ENCODE data around the gene RAVER2.
"Not testable (repeated sequence)": the region's sequence is repeated elsewhere in the genome, so short reads cannot be mapped to it uniquely, and the experiment has no call there.

RAVER2 gene

DNA sequence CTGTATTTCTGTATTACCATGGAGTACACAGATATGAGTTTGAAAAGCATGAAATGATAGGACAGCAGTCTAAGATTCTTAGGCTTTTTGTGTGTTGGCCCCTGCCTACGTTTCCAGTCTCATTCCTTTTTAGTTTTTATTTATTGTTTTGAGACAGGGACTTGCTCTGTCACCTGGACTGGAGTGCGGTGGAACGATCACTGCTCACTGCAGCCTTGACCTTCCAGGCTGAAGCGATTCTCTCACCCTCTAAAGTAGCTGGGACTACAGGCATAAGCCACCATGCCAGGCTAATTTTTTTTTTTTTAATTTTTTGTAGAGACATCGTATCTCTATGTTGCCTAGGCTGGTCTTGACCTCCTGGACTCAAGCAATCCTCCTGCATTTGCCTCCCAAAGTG is 3.8 kb downstream of the RAVER2 start:
- no peak for DNase-seq (ENCODE audit: low spot score)

DNA sequence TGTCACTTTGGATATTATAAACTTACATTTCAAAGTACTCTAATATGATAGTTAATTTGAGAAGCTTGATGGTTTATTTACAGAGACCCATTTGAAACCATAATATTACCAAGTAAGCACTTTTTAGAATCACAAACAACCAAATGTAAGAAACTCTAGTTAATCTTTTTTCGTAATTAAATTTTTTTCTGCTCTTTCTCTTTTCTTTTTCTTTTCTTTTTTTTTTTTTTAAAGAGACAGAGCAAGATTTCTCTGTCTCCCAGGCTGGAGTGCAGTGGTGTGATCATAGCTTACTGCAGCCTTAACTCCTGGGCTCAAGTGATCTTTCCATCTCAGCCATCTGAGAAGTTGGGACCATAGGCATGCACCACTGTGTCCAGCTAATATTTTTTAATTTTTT is 5.2 kb downstream of the RAVER2 start:
- no peak for DNase-seq (ENCODE audit: low spot score)

DNA sequence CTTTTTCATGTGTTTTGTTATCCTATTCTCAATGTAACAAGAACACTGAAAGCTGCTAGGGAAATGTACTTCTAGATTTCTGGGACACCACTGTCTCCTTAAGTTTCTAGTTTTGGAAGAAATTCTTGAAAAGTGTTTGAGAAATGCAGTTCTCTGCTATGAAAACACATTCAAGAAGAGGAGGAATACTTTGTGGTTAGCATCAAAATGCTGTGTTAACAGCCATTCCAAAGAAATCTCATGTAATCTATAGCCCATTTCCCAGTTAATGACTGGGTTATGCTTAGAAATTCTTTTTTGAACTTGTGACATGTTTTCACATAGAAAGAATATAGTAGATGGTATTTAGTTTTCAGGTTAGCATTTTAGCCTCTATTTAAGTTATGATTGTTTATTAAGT is 6.0 kb downstream of the RAVER2 start:
- DNase-seq (ENCODE audit: low spot score): peak; percentile 4

DNA sequence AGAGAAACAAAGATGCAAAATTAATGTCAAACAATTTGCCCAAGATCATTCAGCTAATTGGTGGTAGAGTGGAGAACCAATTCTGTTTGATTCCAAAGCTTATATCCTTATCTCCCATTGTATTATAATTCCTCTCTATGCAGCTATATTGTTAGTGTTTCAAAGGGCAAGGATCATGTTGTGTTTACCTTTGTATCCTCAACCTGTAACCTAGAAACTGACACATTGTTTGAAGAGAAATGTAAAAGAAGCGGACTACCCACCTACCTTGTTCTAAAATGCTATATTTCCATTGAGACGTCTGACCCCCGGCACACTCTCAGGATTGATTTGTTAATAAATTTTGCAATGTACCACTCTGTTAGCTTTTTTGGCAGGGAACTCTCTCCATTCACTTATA is 9.3 kb downstream of the RAVER2 start:
- DNase-seq (ENCODE audit: low spot score): no peak

DNA sequence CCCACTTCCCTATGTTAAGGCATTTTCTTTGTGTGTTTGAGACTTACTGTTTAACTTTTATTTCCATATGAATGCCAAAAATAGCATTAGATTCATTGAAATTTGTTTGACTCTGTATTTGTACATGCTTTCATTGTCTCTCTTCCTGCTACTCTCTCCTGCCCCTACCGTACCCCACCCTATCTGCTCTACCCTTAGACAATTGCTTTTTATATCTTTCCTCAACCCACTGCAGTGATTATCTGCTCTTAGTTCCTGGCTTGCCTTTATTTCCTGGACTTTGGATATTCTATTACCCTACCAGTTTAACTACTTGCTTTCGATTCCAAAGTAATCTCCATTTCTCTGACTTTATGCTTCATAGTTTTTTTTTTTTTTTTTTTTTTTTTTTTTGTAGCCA is 10.5 kb downstream of the RAVER2 start:
- no peak for DNase-seq (ENCODE audit: low spot score)

DNA sequence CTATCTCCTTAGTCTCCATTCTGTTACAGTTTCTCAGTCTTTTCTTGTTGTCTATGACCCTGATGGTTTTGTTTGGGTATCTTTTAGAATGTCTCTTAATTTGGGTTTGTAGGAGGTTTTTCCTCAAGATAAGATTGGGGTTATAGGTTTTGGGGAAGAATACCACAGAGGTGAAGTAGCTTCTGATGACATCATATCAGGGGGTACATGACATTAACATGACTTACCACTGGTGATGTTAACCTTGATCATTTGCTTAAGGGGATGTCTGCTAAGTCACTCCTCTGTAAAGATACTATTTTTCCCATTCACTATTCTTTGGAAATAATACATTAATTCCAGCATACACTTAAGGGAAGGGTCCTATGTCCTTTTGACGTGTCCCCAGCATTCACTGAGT is 11.9 kb downstream of the RAVER2 start:
- DNase-seq (ENCODE audit: low spot score): no peak

DNA sequence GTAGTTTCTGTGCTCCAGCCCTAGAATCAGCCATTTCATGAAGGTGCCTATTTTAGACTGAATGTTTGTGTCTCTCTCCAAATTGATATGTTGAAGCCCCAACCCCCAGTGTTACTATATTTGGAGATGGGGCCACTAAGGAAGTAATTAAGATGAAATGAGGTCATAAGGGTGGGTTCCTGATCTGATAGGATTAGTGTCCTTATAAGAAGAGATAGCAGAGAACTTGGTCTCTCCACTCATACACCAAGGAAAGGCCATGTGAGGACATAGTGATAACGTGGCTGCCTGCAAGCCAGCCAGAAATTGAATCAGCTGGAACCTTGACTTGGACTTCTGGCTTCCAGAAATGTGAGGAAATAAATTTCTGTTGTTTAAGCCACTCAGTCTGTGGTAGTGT is 12.3 kb downstream of the RAVER2 start:
- DNase-seq (ENCODE audit: low spot score): no peak

DNA sequence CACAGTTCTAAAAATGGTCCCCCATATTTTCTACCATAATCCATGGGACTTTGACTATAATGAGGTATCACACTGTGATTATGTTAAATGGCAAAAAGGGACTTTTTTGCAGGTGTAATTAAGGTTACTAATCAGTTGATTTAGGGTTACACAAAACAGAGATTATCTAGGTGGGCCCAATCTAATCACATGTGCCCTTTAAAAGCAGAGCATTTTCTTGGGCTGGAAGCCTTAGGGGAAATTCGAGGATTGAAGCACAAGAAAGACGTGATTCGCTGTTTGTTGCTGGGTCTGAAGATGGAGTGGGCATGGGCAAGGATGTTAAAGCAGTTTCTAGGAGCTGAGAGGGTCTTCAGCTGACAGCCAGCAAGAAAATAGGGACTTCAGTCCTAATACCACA is 13.4 kb downstream of the RAVER2 start:
- DNase-seq (ENCODE audit: low spot score): no peak

DNA sequence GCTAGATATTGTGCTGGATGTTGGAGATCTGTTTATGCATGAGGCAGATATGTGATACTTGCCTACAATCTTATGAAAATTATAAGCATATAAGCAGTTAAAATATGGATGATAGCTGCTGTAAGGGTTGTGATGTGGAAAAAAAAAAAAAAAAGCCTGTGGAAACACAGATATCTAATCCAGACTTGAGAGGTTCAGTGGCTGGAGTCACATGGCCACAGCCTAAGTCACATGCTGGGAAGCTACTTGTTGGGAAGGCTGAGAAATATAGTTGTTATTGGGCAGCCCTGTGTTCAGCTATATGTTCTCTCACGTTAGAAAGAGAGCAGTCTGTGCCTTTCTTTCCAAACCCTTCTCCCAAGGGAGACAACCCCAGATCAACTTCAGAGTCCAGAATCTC is 15.1 kb downstream of the RAVER2 start:
- no peak for DNase-seq (ENCODE audit: low spot score)

DNA sequence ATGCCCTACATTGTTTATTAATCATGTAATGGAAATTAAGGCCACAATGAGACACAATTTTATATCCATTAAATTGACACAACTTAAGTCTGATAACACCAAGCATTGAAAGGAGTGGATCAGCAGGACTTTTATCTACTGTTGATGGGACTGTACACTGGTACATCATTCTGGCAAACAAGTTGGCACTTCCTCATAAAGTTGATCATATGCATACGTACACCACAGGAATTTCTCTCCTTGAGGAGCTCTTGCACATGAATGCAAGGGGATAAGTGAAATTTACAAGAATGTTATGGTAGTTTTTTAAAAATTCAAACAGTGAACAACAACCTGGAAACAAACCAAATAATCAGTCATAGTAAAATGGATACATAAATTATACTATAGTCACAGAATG is 20.1 kb downstream of the RAVER2 start:
- DNase-seq (ENCODE audit: low spot score): no peak

DNA sequence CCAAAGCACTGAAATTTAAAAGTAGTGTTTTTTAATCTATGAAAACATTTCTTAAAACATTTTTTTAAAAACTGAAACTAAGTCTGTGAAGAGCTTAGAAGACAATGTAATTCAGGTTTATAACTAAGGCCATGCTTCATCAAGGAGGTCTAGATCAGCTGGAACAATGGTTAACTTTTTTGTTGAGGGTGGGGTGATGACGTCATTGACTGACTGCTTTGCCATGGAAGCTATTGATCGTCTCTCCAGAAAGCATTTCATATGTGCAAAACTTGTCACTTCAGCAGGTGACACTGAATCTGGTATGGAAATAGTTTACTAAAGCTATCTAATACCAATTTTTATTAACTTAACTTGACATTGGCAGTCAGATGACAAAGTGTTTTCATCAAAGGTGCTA is 21.0 kb downstream of the RAVER2 start:
- no peak for DNase-seq (ENCODE audit: low spot score)

DNA sequence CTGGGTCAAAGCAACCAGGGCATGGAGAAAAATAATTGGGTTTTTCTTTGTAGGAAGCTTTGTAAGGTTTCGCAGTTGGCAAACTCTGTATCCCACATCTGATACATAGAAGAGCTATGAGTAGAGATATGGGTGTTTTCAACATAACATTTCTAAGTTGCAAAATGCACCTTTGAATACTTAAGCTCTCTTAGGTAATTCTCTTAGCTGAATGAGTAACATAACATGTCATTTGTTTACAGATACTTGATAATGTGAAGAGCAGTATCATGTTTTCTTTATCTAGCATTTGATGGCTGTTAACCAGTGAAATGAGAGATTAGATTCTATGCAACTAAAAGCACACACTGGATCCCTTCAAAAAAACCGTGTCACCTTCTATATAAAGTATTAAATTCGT is 21.6 kb downstream of the RAVER2 start:
- DNase-seq (ENCODE audit: low spot score): no peak

DNA sequence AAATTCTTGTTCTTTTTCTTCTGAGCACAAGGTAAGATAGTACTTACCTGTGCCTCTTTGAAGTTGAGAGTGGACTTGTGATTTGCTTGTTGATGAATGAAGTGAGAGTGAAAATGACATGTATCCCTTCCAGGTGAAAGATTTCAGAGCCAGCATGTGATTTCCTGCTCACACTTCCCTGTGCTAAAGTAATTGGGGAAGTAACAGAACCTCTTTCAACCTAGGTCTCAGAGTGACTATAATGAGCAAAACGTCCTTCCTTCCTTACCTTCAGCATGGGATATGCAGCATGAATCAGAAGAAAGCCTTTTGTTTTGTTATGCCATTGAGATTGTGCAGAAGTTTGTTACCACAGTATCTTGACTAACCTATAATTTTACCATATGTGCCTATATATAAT is 24.6 kb downstream of the RAVER2 start:
- DNase-seq (ENCODE audit: low spot score): no peak

DNA sequence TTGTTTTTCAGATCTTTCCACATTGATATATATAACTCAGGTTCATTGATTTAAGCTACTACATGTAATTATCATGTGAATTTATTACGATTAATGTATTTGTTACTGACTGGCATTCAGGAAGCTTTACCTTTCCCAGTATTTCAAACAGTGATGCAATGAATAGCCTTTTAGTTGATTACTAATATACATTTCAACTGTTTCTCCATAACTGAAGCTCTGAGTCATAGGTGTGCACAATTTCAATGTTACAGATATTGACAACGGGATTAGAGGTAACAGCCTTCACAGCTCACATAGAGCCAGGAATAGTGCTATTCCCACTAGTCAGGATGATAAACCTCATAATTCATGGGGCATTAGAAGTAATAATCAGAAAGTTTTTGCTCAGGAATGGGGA is 25.1 kb downstream of the RAVER2 start:
- DNase-seq (ENCODE audit: low spot score): no peak

DNA sequence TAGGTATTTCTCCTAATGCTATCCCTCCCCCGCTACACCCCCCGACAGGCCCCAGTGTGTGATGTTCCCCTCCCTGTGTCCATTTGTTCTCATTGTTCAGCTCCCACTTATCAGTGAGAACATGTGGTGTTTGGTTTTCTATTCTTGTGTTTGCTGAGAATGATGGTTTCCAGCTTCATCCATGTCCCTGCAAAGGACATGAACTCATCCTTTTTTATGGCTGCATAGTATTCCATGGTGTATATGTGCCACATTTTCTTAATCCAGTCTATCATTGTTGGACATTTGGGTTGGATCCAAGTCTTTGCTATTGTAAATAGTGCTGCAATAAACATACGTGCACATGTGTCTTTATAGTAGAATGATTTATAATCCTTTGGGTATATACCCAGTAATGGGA is 28.4 kb downstream of the RAVER2 start:
- DNase-seq (ENCODE audit: low spot score): not testable (repeated sequence)

DNA sequence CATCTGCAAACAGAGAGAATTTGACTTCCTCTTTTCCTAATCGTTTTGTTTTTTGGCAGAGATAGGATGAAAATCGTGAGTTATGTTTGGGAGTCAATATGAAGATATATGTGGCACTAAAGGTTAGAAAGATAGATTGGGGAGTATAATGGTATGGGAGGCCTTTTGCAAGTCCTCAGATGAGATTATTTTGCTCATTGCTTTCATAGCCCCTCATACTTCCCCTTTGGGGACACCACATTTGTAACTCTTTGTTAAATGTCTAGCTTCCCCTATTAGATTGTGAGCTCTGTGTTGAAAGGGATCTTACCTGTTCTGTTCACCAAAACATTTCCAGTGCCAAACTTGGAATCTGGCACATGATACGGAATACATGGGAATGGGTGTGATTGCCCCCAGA is 30.2 kb downstream of the RAVER2 start:
- no peak for DNase-seq (ENCODE audit: low spot score)

DNA sequence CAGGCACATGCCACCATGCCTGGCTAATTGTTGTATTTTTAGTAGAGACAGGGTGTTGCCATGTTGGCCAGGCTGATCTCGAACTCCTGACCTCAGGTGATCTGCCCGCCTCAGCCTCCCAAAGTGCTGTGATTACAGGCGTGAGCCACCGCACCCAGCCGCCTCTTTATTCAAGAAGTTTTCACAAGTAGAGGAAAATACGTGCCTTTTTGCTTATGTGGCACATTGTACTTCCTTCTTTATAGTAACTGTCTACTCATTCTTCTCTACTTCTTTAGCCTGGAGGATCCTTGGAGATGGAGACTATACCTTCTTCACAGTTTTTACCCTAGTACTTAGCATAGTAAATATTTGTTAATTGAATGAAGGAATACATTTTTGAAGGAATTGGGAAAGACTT is 37.2 kb downstream of the RAVER2 start:
- not testable (repeated sequence) for DNase-seq (ENCODE audit: low spot score)

DNA sequence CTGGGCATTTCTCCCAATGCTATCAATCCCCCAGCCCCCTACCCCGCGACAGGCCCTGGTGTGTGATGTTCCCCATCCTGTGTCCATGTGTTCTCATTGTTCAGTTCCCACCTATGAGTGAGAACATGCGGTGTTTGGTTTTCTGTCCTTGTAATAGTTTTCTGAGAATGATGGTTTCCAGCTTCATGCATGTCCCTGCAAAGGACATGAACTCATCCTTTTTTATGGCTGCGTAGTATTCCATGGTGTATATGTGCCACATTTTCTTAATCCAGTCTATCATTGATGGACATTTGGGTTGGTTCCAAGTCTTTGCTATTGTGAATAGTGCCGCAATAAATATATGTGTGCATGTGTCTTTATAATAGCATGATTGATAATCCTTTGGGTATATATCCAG is 38.0 kb downstream of the RAVER2 start:
- not testable (repeated sequence) for DNase-seq (ENCODE audit: low spot score)

DNA sequence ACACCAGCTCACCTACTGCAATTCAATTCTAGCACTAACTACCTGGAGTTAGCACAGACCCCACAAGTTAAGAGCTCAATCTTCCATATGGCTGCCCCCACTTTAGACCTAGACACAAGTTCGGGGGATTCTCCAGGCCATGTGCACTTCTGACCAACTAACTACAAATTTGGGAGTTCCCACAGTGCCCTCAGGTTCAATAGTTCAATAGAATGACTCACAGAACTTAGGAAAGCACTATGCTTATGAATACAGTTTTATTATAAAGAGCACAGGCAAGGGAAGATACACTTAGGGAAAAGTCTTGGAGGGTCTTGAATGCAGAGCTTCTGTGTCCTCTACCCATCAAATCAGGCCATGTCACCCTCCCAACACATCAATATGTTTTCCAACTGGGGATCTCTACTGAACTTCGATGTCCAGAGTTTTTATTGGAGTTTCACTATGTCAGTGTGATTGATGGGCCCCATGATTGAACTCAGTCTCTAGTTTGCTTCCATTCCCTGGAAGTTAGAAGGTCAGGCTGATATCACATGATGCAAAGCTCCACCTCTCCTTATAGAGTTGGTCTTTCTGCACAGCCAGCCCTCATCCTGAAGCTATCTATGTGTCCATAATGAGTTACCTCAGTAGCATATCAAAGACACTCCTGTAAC is 46.1 kb downstream of the RAVER2 start:
- no peak for DNase-seq (ENCODE audit: low spot score)

DNA sequence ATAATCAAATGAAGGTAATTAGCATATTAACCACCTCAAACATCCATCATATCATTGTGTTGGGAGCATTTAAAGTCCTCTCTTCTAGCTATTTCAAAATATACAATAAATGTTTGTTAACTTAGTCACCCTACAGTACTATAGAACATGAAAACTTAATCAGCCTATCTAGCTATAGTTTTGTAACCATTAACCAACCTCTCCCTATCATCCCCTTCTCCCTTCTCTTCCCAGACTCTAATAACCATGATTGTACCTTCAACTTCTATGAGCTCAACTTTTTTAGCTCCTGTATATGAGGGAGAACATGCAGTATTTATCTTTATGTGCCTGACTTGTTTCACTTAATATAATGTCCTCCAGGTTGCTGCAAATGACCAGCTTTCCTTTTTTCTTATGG is 54.0 kb downstream of the RAVER2 start:
- DNase-seq (ENCODE audit: low spot score): no peak

DNA sequence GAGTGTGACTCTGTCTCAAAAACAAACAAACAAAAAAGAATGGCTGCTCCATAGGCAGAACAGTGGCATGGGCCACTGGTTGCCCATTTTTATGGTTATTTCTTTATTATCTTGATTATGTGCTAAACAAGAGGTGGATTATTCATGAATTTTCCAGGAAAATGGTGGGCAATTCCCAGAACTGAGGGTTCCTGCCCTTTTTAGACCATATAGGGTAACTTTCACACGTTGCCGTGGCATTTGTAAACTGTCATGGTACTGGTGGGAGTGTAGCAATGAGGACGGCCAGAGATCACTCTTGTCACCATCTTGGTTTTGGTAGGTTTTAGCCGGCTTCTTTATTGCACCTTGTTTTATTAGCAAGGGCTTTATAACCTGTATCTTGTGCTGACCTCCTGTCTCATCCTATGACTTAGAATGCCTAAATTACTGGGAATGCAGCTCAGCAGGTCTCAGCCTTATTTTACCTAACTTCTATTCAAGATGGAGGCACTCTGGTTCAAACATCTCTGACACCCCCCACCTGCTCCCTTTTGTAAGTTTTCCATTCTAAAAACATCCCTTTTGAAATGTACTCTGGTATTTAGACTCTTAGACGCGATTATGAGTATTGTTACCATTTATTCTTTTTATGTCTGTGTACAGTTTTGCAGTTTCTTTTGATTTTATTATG is 57.1 kb downstream of the RAVER2 start:
- no peak for DNase-seq (ENCODE audit: low spot score)

DNA sequence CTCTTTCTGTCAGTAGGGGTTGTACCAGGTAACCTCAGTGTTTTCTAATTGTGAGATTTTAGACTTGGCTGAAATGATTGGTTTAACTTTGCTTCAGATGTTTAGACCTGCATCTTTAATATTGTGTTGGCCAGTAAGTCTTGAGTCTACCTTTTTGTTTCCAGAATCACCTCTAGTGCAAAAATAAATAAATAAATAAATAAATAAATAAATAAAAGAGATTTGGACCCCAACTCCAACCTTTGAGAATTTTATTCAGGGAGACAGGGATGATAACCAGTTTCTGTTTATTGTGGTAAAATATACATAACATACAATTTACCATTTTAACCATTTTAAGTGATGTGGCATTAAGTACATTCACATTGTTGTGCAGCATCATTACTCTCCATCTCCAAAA is 64.4 kb downstream of the RAVER2 start:
- no peak for DNase-seq (ENCODE audit: low spot score)

DNA sequence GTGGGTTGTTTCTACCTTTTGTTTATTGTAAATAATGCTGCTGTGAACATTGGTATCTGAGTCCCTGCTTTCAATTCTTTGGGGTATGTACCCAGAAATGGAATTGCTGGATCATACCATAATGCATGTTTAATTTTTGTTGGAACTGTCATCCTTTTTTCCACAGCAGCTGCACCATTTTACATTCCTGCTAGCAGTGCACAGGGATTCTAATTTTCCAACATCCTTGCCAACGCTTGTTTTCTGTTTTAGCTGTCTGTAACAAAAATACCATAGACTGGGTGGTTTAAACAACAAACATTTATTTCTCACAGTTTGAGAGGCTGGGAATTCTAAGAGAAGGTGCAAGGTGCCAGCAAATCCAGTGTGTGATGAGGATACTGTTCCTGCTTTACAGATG is 65.1 kb downstream of the RAVER2 start:
- no peak for DNase-seq (ENCODE audit: low spot score)

DNA sequence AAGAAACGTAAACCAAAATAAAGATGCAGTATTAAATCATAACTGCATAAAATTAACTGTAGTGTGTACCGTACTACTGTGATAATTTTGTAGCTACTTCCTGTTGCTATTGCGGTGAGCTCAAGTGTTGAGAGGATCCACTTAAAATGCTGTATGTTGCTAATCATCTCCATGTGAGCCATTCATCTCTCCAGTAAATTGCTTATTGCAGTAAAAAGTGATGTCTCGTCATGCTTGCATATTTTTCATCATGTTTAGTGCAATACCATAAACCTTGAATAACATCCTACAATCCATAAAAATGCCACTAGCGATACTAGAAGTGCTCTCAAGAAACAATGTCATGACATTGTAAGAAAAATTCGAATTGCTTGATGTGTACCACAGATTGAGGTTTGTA is 66.3 kb downstream of the RAVER2 start:
- DNase-seq (ENCODE audit: low spot score): no peak
